Measurements from ENCODE around the gene IL36B. TPM values are rescaled to one million over a fixed set of nuclear protein-coding genes. Genes with fewer than 3 reads are reported as not detected.

Gene IL36B
- total RNA-seq, 1 donor from 2014 or later = not detected

DNA sequence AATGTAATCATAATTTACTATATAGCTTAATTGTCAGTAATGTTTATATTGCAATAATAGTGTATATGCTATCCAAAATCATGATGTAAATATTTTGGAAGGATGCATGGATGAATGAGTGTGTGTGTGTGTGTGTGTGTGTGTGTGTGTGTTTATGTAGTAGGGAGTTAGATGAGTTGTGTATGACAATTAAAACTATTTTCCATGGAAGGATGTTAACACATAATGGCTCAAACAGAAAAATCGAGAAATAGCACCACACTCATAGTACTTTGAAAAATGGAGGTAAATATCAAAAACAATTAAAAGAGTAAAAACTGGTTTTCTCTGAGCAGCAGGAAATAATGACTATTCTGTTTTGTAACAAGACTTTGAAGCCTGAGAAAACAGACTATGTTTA lies 55.5 kb downstream of the IL36B start:
- no peaks in the 10 kb centered on the region for H3K4me1 Mint-ChIP-seq (ENCODE audit: unreplicated experiment)
- no peak overlapping the region for H3K27ac Mint-ChIP-seq (ENCODE audit: unreplicated experiment)
- DNase-seq (ENCODE audit: low spot score) = no peak
- TF ChIP-seq, protein P1, sequence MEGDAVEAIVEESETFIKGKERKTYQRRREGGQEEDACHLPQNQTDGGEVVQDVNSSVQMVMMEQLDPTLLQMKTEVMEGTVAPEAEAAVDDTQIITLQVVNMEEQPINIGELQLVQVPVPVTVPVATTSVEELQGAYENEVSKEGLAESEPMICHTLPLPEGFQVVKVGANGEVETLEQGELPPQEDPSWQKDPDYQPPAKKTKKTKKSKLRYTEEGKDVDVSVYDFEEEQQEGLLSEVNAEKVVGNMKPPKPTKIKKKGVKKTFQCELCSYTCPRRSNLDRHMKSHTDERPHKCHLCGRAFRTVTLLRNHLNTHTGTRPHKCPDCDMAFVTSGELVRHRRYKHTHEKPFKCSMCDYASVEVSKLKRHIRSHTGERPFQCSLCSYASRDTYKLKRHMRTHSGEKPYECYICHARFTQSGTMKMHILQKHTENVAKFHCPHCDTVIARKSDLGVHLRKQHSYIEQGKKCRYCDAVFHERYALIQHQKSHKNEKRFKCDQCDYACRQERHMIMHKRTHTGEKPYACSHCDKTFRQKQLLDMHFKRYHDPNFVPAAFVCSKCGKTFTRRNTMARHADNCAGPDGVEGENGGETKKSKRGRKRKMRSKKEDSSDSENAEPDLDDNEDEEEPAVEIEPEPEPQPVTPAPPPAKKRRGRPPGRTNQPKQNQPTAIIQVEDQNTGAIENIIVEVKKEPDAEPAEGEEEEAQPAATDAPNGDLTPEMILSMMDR (IDR thresholded peaks at IDR 0.05; ENCODE audit: unreplicated experiment) = no peak
- H3K36me3 Mint-ChIP-seq (ENCODE audit: low read depth, unreplicated experiment) = peaks cover 9% of the 10 kb centered on the region
- H3K27me3 Mint-ChIP-seq (ENCODE audit: unreplicated experiment) = peaks cover 8% of the 10 kb centered on the region
- H3K9me3 Mint-ChIP-seq (ENCODE audit: unreplicated experiment) = peaks cover 4% of the 10 kb centered on the region
- no peak overlapping the region for H3K4me3 Mint-ChIP-seq (ENCODE audit: unreplicated experiment)

DNA sequence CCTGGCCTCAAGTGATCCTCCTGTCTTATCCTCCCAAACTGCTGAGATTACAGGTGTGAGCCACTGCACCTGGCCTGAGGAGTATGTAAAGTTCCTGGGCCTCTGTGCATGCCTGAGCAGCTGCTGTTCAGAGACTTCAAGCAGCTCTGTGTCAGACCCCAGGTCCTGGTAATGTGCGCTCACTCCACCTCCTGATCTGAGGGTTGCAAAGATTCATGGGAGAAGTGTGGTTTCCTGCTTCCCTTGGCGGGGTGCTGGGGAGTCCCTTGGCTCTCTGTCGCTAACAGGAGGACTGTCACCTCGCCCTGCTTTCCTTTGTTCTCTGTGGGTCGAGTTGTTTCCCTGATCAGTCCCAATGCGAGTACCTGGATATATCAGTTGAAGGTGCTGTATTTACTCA lies 56.0 kb downstream of the IL36B start:
- Mint-ChIP-seq H3K27me3 (ENCODE audit: unreplicated experiment) (peaks cover 8% of the 10 kb centered on the region), H3K36me3 (ENCODE audit: low read depth, unreplicated experiment) (peaks cover 9% of the 10 kb centered on the region), H3K4me3 (ENCODE audit: unreplicated experiment) (no peak overlapping the region), H3K9me3 (ENCODE audit: unreplicated experiment) (peaks cover 4% of the 10 kb centered on the region), H3K27ac (ENCODE audit: unreplicated experiment) (no peak overlapping the region), H3K4me1 (ENCODE audit: unreplicated experiment) (no peaks in the 10 kb centered on the region)
- no peak for DNase-seq (ENCODE audit: low spot score)
- TF ChIP-seq, protein P1 (IDR thresholded peaks at IDR 0.05; ENCODE audit: unreplicated experiment) = no peak

DNA sequence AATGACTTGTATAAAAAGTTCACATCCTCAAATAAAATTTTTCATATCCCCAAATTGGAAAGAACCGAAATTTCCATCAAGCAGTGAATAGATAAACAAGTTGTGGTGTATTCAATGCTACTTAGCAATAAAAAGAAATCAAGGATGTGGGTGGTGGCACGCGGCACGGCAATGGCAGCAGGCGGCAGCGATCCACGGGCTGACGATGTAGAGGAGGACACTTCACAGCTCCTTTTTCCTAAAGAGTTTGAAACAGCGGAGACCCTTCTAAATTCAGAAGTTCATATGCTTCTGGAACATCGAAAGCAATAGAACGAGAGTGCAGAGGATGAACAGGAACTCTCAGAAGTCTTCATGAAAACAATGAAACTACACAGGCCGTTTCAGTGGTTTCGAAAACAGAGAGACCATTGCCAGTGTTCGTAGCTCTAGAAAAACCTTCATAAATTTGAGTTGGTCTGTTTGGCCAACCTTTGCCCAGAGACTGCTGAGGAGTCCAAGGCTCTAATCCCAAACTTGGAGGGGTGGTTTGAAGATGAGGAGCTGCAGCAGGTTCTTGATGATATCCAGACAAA lies 57.2 kb downstream of the IL36B start:
- Mint-ChIP-seq H3K9me3 (ENCODE audit: unreplicated experiment) (peaks cover 4% of the 10 kb centered on the region), H3K36me3 (ENCODE audit: low read depth, unreplicated experiment) (peaks cover 9% of the 10 kb centered on the region), H3K27me3 (ENCODE audit: unreplicated experiment) (peaks cover 5% of the 10 kb centered on the region), H3K27ac (ENCODE audit: unreplicated experiment) (no peak overlapping the region), H3K4me1 (ENCODE audit: unreplicated experiment) (no peaks in the 10 kb centered on the region), H3K4me3 (ENCODE audit: unreplicated experiment) (no peak overlapping the region)
- TF ChIP-seq, protein P1 (IDR thresholded peaks at IDR 0.05; ENCODE audit: unreplicated experiment) = no peak
- no peak for DNase-seq (ENCODE audit: low spot score)

DNA sequence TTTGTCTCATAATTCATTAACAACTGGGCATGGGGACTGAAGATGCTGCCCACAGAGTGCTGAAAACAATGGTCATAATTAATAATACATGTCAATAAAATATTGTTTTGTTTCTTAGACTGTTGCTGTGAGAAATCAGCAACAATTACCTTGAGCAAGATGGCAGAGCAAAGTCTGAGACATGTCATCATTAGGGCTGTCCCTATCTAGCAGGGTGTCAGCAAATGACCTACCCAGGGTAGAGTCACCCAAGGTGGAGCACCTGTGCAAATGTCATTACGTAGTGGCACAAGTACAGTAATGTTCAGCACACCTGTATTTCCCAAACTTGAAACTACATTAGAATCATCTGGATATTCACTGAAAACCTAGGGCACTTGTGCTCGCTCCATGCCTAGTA lies 58.0 kb downstream of the IL36B start:
- no peak overlapping the region for H3K27ac Mint-ChIP-seq (ENCODE audit: unreplicated experiment)
- peaks cover 8% of the 10 kb centered on the region for H3K36me3 Mint-ChIP-seq (ENCODE audit: low read depth, unreplicated experiment)
- H3K4me1 Mint-ChIP-seq (ENCODE audit: unreplicated experiment) = no peaks in the 10 kb centered on the region
- TF ChIP-seq, protein P1 (IDR thresholded peaks at IDR 0.05; ENCODE audit: unreplicated experiment) = no peak
- H3K4me3 Mint-ChIP-seq (ENCODE audit: unreplicated experiment) = no peak overlapping the region
- no peak for DNase-seq (ENCODE audit: low spot score)
- no peaks in the 10 kb centered on the region for H3K9me3 Mint-ChIP-seq (ENCODE audit: unreplicated experiment)
- H3K27me3 Mint-ChIP-seq (ENCODE audit: unreplicated experiment) = peaks cover 5% of the 10 kb centered on the region

GRCh38 chr2:112993831-112994230 lies 58.8 kb downstream of the IL36B start:
- peaks cover 5% of the 10 kb centered on the region for H3K36me3 Mint-ChIP-seq (ENCODE audit: low read depth, unreplicated experiment)
- H3K4me3 Mint-ChIP-seq (ENCODE audit: unreplicated experiment) = no peak overlapping the region
- H3K4me1 Mint-ChIP-seq (ENCODE audit: unreplicated experiment) = no peaks in the 10 kb centered on the region
- TF ChIP-seq, protein P1 (IDR thresholded peaks at IDR 0.05; ENCODE audit: unreplicated experiment) = no peak
- DNase-seq (ENCODE audit: low spot score) = no peak
- peaks cover 5% of the 10 kb centered on the region for H3K27me3 Mint-ChIP-seq (ENCODE audit: unreplicated experiment)
- no peaks in the 10 kb centered on the region for H3K9me3 Mint-ChIP-seq (ENCODE audit: unreplicated experiment)
- H3K27ac Mint-ChIP-seq (ENCODE audit: unreplicated experiment) = no peak overlapping the region
